GM12891 (cell line): ENCODE results near the gene GALNT6.

Experiments used
- POLR2A ChIP-seq: IDR thresholded peaks from 2 replicates; pipeline ENCODE4 v1.6.1; 2011; ENCODE audit warnings: low read depth, low read length, control low read depth
- POLR2AphosphoS5 ChIP-seq: IDR thresholded peaks from 2 replicates; pipeline ENCODE4 v1.6.1; 2011; ENCODE audit warnings: low read depth, low read length, control low read depth

DNA sequence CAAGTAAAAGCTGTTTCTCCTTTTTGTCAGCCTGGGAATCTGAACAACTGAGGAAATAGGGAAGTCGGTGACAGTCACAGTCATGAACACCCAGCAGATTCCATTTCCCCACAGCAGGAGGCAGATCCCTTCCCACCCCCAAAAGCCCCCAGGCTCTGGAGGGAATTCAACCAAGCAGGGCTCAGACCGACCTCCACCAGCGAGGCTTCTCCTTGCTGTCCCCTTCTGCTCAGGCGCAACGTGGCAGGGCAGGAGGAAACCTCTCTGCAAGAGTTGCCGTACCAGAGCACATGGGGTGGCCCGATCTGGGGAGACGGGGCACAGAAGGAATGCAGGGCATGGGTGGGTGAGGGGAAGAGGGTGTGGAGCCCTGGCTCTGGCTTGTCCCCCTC is 319 bp downstream of the GALNT6 start:
- TF ChIP-seq POLR2A: no peak
- no peak for TF ChIP-seq POLR2AphosphoS5
